Measurements from ENCODE around the gene LCAT.

The LCAT gene

GRCh38 chr16:67967183-67967957, 23.4 kb upstream of the LCAT start:
- DNase-seq (ENCODE audit: low spot score), result no peak
- TF ChIP-seq CTCF (IDR thresholded peaks at IDR 0.05), result no peak
- H3K4me3 ChIP-seq, result peak overlapping the region; percentile 93
- peak overlapping the region; percentile 98 for H3K27ac ChIP-seq

GRCh38 chr16:67966549-67967182, 22.7 kb upstream of the LCAT start:
- no peak for DNase-seq (ENCODE audit: low spot score)
- TF ChIP-seq CTCF (IDR thresholded peaks at IDR 0.05), result no peak
- Histone ChIP-seq H3K4me3 (peak overlapping the region; percentile 93), H3K27ac (peak overlapping the region; percentile 98)

- H3K27ac ChIP-seq, result peak overlapping the region; percentile 98
- no peak for TF ChIP-seq CTCF (IDR thresholded peaks at IDR 0.05)
- peak overlapping the region; percentile 93 for H3K4me3 ChIP-seq
- DNase-seq (ENCODE audit: low spot score), result no peak
Observed at GRCh38 chr16:67965668-67966548, 22.0 kb upstream of the LCAT start.

- H3K4me3 ChIP-seq, result peak overlapping the region; percentile 56
- no peak for DNase-seq (ENCODE audit: low spot score)
- TF ChIP-seq CTCF (IDR thresholded peaks at IDR 0.05), result no peak
- peak overlapping the region in 1 of 2 donors; percentile 98 for H3K27ac ChIP-seq
Observed at GRCh38 chr16:67964477-67965131, 20.7 kb upstream of the LCAT start.

GRCh38 chr16:67963662-67964321, 19.9 kb upstream of the LCAT start:
- H3K4me3 ChIP-seq, result peak overlapping the region; percentile 56
- H3K27ac ChIP-seq, result peak overlapping the region in 1 of 2 donors; percentile 98
- TF ChIP-seq CTCF (IDR thresholded peaks at IDR 0.05), result no peak
- no peak for DNase-seq (ENCODE audit: low spot score)

- H3K27ac ChIP-seq, result peak overlapping the region in 1 of 2 donors; percentile 98
- no peak for DNase-seq (ENCODE audit: low spot score)
Observed at GRCh38 chr16:67963292-67963661, 19.4 kb upstream of the LCAT start.

More at GRCh38 chr16:67963292-67963661, 19.4 kb upstream of the LCAT start:
- H3K4me3 ChIP-seq, result peak overlapping the region; percentile 56
- TF ChIP-seq CTCF (IDR thresholded peaks at IDR 0.05), result no peak
